ENCODE measurements around the gene CARMIL1.

Gene CARMIL1

GRCh38 chr6:25340431-25341202, 61.4 kb downstream of the CARMIL1 start:
- no peak for DNase-seq

- DNase-seq = no peak
Measured at GRCh38 chr6:25341203-25341552, 62.0 kb downstream of the CARMIL1 start.

- DNase-seq = no peak
Measured at GRCh38 chr6:25341923-25342619, 62.9 kb downstream of the CARMIL1 start.

GRCh38 chr6:25342802-25343201, 63.6 kb downstream of the CARMIL1 start:
- DNase-seq = no peak

- no peak for DNase-seq
Measured at GRCh38 chr6:25343984-25344383, 64.8 kb downstream of the CARMIL1 start.

- no peak for DNase-seq
Measured at GRCh38 chr6:25344827-25345226, 65.7 kb downstream of the CARMIL1 start.

- DNase-seq = peak; percentile 87
Measured at GRCh38 chr6:25346064-25346463, 66.9 kb downstream of the CARMIL1 start.

GRCh38 chr6:25350573-25350972, 71.4 kb downstream of the CARMIL1 start:
- no peak for DNase-seq

GRCh38 chr6:25351485-25351884, 72.3 kb downstream of the CARMIL1 start:
- DNase-seq = no peak

- no peak for DNase-seq
Measured at GRCh38 chr6:25352285-25352684, 73.1 kb downstream of the CARMIL1 start.

- DNase-seq = no peak
Measured at GRCh38 chr6:25354078-25354932, 75.1 kb downstream of the CARMIL1 start.

- DNase-seq = peak; percentile 17
Measured at GRCh38 chr6:25359191-25359861, 80.2 kb downstream of the CARMIL1 start.

- DNase-seq = peak; percentile 29
Measured at GRCh38 chr6:25359891-25360290, 80.7 kb downstream of the CARMIL1 start.

GRCh38 chr6:25360621-25361020, 81.4 kb downstream of the CARMIL1 start:
- DNase-seq = no peak

GRCh38 chr6:25363427-25363826, 84.3 kb downstream of the CARMIL1 start:
- no peak for DNase-seq

GRCh38 chr6:25365154-25365553, 86.0 kb downstream of the CARMIL1 start:
- DNase-seq = no peak

- DNase-seq = peak; percentile 20
Measured at GRCh38 chr6:25366903-25367545, 87.8 kb downstream of the CARMIL1 start.

- DNase-seq = peak; percentile 51
Measured at GRCh38 chr6:25369036-25369432, 89.9 kb downstream of the CARMIL1 start.

GRCh38 chr6:25369433-25370177, 90.4 kb downstream of the CARMIL1 start:
- peak; percentile 91 for DNase-seq

GRCh38 chr6:25370178-25371036, 91.2 kb downstream of the CARMIL1 start:
- peak; percentile 79 for DNase-seq

GRCh38 chr6:25371037-25371347, 91.8 kb downstream of the CARMIL1 start:
- DNase-seq = no peak
